GM21526 (cell line): ENCODE results near the gene RNGTT.

Source experiments
- ATAC-seq: cut with Tn5 transposase; IDR thresholded peaks from one replicate; pipeline ENCODE4 v1.9.1; 2021; ENCODE audit warnings: moderate library complexity; ENCODE audit not compliant: unreplicated experiment, low FRiP score

Gene RNGTT

GRCh38 chr6:88623531-88623930, 339.9 kb downstream of the RNGTT start:
- ATAC-seq = no peak

DNA sequence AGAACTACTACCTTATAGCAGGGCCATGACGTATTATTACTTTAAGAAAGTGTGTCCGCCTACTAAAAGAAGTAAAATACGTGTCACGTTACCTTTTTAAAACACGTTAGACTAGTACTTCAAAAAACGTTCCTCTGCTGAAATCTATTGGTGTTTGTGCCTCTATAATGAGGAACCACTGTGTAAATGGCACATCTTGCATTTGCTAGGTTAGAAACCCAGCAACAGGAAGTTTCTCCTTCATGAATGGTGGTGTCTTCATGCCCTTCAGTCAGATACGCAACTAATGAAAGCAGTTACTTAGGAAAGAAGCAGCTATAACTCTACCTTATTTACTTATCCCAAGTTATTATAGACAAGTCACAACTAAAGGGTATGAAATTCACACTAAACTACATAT, 343.5 kb downstream of the RNGTT start:
- no peak for ATAC-seq

DNA sequence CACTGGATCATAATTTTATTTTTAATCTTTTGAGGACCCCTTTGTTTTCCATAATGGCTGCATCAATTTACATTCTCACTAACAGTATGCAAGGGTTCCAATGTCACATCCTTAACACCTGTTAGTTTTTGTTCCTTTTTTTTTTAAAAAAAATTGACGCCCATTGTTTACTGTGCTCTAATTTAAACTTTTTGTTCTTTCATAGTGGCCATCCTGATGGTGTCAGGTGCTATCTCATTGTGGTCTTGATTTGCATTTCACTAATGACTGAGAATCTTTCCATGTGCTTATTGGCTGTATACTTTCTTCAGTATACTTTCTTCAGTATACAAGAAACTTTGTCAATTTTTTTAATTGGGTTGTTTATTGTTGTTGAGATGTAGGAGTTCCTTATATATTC, 347.0 kb downstream of the RNGTT start:
- ATAC-seq = peak; percentile 60

DNA sequence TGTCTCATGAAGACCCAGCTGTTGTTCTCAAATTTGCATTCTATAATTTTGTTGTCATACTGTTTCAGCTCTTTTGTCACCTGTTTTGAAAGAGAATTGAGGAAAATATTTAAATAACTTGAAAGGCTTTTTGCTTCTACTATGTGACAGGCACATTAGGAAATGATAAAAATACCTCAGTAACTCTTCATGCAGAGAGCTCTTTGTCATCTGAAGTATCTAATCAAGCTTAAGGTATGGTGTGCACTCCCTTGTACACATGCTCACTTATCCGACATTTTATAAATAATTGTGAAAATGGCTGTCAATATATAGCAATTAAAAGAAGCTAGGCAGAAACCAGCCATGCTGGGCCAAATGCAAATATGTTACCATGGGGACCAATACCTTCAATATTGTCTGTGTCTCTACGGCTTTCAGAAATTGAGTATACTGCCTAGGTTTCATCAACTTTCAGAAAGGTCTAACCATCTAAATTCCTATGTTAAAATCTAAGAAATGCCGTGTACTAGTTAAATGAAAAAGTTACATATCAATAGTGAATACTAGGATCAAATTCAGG, 349.0 kb downstream of the RNGTT start:
- no peak for ATAC-seq

DNA sequence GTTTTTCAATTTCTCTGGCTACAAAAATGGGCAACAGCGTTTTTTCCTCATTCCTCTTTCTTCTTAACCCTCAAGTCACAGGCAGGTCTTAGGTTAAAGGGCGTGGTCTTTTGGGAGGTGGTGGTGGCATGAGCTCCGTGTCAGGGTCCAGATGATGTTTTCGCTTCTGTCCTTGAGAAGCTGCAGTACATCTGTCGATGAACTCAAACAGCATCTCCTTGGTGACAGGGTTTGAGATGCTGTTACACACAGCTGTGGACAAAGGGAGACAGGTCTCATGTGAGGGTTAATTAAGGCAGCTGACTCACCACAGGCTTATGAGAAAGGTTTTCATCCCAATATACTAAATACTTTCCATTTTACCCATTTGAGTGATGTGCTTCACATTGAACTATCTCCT, 350.8 kb downstream of the RNGTT start:
- ATAC-seq = no peak

DNA sequence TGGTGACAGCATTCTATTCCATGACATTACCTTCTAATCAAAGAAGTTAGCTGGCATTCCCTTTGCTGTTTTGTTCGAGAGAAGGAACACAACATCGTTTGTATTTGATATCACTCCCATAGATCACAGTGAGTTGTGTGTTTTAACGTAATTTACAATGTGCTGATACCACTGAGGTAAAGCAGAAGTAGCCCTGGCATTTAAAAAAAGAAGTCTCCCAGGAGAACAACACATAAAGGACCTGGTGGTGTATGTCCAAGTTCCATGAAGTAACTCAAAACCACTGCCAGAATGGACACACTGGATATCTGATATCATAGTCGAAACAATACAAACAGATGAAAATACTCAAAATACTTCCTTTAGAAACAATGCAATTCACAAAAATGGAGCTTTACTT, 351.7 kb downstream of the RNGTT start:
- no peak for ATAC-seq

DNA sequence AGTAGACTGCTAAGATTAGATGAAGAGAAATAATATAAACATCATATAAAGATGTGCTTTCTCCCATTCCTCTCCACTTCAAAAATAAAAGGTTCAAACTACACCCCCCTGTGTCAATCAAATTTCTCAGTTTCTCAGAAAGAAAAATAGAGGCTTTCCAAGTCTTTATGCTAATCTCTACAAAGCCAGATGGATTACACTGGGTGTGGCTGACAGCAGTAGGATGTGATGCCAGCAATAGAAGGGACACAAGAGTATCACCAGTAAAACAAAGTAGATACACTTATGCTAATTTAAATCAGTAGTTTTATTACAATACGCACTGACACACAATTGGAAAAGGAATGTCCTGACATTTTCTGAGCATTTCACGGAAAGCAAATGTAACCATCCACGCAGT, 353.4 kb downstream of the RNGTT start:
- no peak for ATAC-seq

- no peak for ATAC-seq
Measured at GRCh38 chr6:88605271-88605670, 358.1 kb downstream of the RNGTT start.

DNA sequence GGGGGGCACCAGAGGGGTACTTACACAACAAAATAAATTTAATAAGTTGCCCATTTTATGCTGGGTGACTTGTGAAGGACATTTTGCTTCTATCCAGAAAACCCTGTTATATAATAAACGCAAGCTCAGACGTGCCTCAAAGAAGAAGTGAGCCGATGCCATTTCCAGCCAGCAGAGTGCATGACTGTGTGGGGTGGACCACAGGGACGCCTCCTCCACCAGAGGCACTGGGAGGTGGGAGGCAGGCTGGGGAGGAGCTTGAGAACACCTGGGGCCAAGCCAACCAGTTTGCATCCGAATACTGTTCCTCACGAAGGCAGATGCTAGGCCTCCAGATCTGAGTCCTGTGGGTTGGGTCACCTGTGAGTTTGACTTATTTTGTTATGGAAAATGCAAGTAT, 363.8 kb downstream of the RNGTT start:
- no peak for ATAC-seq

GRCh38 chr6:88596801-88597200, 366.6 kb downstream of the RNGTT start:
- ATAC-seq = no peak

DNA sequence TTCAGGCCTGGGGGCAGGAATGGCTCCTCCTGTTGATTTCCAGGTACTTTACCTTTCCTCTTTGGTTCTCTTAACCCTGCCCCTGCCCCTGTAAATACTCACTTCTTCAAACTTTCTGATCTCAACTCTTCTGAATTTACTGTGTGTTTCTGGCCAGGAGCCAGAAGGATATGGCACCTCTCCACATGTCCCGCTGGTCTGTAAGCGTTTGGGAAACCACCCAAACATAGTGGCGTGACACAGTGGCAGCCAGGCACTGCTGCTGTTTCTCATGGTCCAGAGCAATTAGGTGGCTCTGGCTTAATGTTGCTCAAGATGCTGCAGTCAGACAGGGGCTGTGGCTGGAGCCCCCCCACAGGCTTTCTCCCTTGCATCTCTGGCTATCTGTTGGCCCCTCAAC, 374.5 kb downstream of the RNGTT start:
- ATAC-seq = no peak

DNA sequence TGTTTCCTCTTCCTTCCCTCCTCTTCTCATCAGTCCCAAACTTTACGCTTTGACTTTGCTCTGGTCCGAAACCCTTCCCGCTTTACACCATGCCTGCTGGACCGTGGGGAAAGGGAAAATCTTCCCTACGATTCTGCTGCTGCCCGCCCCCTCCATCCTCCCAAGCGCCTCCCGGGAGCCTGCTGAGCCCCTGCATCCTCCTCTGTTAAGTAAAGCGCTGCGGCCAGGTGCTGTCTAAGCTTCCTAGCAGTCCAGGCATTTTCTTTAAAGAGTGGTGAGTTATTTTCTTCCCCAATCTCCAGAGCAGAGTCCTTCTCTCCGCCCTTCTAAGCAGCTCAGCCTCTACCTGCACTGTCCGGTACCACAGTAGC, 376.3 kb downstream of the RNGTT start:
- ATAC-seq = no peak

- ATAC-seq = no peak
Measured at GRCh38 chr6:88586371-88587149, 376.9 kb downstream of the RNGTT start.

DNA sequence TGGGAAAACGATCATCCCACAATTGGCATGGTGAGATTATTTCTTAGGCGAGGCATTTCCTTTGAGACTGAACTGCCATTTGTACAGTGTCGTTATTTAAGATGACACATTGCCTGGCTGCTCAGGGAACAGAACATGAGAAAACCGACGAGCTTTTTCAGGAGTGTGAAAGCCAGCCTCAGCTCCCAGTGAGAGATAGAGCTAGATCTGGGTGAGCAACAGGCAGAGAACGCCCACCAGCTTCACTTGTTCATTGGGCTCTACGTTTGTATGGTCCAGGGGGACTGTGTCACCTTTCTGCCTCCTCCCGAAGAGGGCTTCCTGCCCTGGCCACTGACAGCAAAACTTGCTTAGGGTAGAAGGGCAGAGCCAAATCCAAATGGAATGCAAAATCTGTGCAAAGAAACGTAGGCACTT, 378.1 kb downstream of the RNGTT start:
- ATAC-seq = no peak

GRCh38 chr6:88584581-88585275, 378.7 kb downstream of the RNGTT start:
- no peak for ATAC-seq

DNA sequence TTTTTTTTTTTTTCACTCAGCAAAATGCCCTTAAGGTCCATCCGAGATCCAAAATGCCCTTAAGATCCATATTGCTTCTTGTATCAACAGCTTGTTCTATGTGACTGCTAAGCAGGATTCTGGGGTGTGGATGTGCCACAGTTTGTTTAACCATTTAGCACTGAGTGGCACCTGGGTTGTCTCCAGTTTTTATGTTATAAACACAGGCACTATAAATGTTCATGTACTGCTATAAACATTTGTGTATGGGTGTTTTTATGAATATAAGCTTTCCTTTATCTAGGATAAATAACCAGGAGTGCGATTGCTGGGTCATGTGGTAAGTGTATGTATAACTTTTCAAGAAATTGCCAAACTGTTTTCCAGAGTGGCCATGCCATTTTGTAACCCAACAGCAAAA, 386.0 kb downstream of the RNGTT start:
- ATAC-seq = no peak

DNA sequence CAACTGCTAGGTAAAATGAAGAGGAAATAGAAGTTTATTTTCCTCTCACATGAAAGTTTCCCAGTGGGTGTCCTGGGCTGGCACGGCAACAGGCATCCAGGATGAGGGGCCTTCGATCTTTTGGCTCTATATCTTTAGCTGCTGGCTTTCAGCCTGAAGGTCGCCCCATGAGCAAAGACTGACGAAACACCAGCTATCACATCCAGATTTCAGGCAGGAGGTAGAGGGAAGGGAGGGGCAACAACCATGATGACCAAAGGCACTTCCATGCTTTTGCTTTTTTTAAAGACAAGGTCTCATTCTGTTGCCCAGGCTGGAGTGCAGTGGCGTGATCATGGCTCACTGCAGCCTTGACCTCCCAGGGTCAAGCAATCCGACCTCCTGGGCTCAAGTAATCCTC, 387.9 kb downstream of the RNGTT start:
- no peak for ATAC-seq

GRCh38 chr6:88574651-88575050, 388.8 kb downstream of the RNGTT start:
- ATAC-seq = no peak

- ATAC-seq = no peak
Measured at GRCh38 chr6:88574031-88574430, 389.4 kb downstream of the RNGTT start.

DNA sequence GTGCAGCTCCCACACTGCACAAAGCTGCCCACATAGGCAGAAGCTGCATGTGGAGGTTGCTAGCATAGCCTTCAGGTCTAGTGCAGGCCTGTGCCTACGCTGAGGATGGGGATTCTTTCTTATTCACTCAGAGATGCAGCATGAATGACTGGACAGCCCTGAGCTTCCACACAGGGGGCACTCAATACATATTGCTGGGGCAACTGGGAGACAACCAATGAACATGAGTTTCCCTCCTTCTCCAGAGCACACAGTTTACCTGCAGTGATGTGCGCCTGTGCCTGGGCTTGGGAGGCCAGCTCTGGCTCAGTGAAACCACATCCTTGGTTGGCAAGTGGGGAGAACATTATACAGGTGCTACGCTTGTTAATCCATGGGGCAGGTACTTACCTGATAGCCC, 389.9 kb downstream of the RNGTT start:
- no peak for ATAC-seq

DNA sequence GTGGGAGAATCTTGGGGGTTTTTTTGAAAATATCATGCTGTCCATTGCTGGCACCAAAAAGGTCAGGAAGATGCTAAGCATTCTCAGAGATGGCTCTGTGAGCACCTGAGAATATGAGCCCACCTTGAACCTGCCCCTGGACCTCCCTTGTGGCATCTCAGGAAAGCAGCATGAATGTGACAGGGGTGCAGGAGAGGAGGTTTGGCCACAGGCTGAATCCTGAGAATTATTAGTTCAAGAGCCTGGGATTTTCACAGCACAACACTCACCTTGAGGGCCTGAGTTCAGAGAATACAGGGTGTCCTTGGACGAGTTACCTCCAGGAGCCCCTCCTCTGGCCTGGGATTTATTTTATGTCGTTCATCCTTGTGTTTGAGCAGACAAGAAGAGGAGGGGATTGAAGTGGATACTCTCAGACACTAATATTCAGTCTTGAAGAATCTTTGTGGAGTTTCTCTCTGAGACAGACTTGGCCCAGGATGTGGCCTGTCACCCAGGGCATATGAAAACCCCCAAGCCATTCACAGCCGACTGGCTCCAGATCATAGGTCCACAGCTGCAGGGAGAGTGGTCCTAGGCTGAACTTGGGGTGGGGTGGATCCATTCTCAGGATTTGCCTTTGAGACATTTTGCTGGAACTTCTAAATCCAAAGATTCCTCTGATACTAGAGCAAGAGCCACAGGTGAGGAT, 390.8 kb downstream of the RNGTT start:
- ATAC-seq = no peak
